IMR-90 (cell line): ENCODE measurements around the gene ELFN2. TPM values are rescaled to one million over a fixed set of nuclear protein-coding genes. Genes with fewer than 3 reads are reported as not detected.

Experiments used
- ATAC-seq: fragments of 200-7000 bp; cut with Tn5 transposase; 2 replicates; pipeline ENCODE4 v1.9.1; 2020; ENCODE audit warnings: low read depth, mild to moderate bottlenecking, moderate library complexity
- BruUV-seq: library from RNA; stranded (reverse); fragments of 400-500 nt; replicated peaks from 2 replicates; lab custom pipeline; 2021; lab: Mats Ljungman, UMichigan
- CTCF ChIA-PET: fragments of 300-600 bp; formaldehyde crosslinking; extraction: SDS; loops from one replicate; lab custom pipeline; 2021; ENCODE audit warnings: antibody characterized with exemption; lab: Yijun Ruan, JAX
- POLR2A ChIA-PET: fragments of 300-600 bp; sonication (Branson Sonifier 250); formaldehyde crosslinking; loops from one replicate; lab custom pipeline; 2022; ENCODE audit warnings: antibody characterized with exemption; ENCODE audit not compliant: unreplicated experiment; lab: Charles Lee
- DNase-seq: peaks from one replicate; pipeline ENCODE4 v3.0.0; 2013
- H2AFZ ChIP-seq: replicated peaks from 2 replicates; pipeline ENCODE3; 2013; ENCODE audit warnings: low read length, mild to moderate bottlenecking; ENCODE audit not compliant: poor library complexity
- H2AK5ac ChIP-seq: 2 replicates; pipeline ENCODE4 v1.6.1; 2013; ENCODE audit warnings: low read depth, low read length, inconsistent platforms
- H2AK9ac ChIP-seq: replicated peaks from 2 replicates; pipeline ENCODE3; 2013; ENCODE audit warnings: mild to moderate bottlenecking, low read depth, low read length, moderate library complexity; ENCODE audit not compliant: poor library complexity
- H2BK120ac ChIP-seq: 2 replicates; pipeline ENCODE4 v1.6.1; 2013; ENCODE audit warnings: low read depth, low read length, inconsistent platforms
- H2BK15ac ChIP-seq: 3 replicates; pipeline ENCODE4 v1.6.1; 2013; ENCODE audit warnings: low read depth, low read length, inconsistent platforms
- H2BK20ac ChIP-seq: 2 replicates; pipeline ENCODE4 v1.6.1; 2013; ENCODE audit warnings: low read depth, mild to moderate bottlenecking, inconsistent platforms, low read length, moderate library complexity
- H2BK5ac ChIP-seq: 2 replicates; pipeline ENCODE4 v1.6.1; 2013; ENCODE audit warnings: mild to moderate bottlenecking, low read depth, low read length, inconsistent platforms; ENCODE audit not compliant: poor library complexity, severe bottlenecking
- H3K14ac ChIP-seq: replicated peaks from 2 replicates; pipeline ENCODE4 v1.6.1; 2013; ENCODE audit warnings: low read depth, low read length, inconsistent platforms
- H3K18ac ChIP-seq: 2 replicates; pipeline ENCODE4 v1.6.1; 2013; ENCODE audit warnings: low read depth, low read length, control low read depth
- H3K23ac ChIP-seq: 2 replicates; pipeline ENCODE4 v1.6.1; 2013; ENCODE audit warnings: low read depth, low read length, inconsistent platforms
- H3K27ac ChIP-seq: 2 replicates; pipeline ENCODE4 v1.5.1; 2013; ENCODE audit warnings: mild to moderate bottlenecking, control low read depth, low read length; ENCODE audit not compliant: insufficient read depth
- H3K27me3 ChIP-seq: 2 replicates; pipeline ENCODE4 v1.6.1; 2013; ENCODE audit warnings: low read length; ENCODE audit not compliant: control insufficient read depth, insufficient read depth
- H3K36me3 ChIP-seq: 2 replicates; pipeline ENCODE4 v1.6.1; 2013; ENCODE audit warnings: low read length, mixed read lengths; ENCODE audit not compliant: control insufficient read depth, insufficient read depth
- H3K4ac ChIP-seq: 2 replicates; pipeline ENCODE4 v1.6.1; 2013; ENCODE audit warnings: low read depth, low read length, inconsistent platforms
- H3K4me1 ChIP-seq: 2 replicates; pipeline ENCODE4 v1.6.1; 2013; ENCODE audit warnings: low read length, mixed read lengths; ENCODE audit not compliant: control insufficient read depth, insufficient read depth
- H3K4me2 ChIP-seq: 2 replicates; pipeline ENCODE4 v1.6.1; 2013; ENCODE audit warnings: low read depth, mild to moderate bottlenecking, control low read depth, low read length, moderate library complexity
- H3K4me3 ChIP-seq: 2 replicates; pipeline ENCODE4 v1.5.1; 2013; ENCODE audit warnings: low read depth, mild to moderate bottlenecking, control low read depth, low read length, moderate library complexity; ENCODE audit not compliant: insufficient read depth
- H3K56ac ChIP-seq: 2 replicates; pipeline ENCODE4 v1.6.1; 2013; ENCODE audit warnings: low read length, inconsistent platforms; ENCODE audit not compliant: insufficient read depth; ENCODE audit errors: extremely low read depth
- H3K79me1 ChIP-seq, 2 experiments: 2 replicates each; pipeline ENCODE4 v1.6.1; 2013; ENCODE audit warnings: low read length in 2 of 2, inconsistent platforms in 1 of 2, low read depth in 1 of 2
- H3K9ac ChIP-seq: 2 replicates; pipeline ENCODE4 v1.6.1; 2013; ENCODE audit warnings: low read depth, low read length, control low read depth
- H3K9me1 ChIP-seq: 2 replicates; pipeline ENCODE4 v1.6.1; 2013; ENCODE audit warnings: low read length, inconsistent platforms; ENCODE audit not compliant: insufficient read depth
- H3K9me3 ChIP-seq: 2 replicates; pipeline ENCODE4 v1.6.1; 2013; ENCODE audit warnings: low read length; ENCODE audit not compliant: control insufficient read depth, insufficient read depth
- H4K20me1 ChIP-seq: 2 replicates; pipeline ENCODE4 v1.6.1; 2013; ENCODE audit warnings: low read length, inconsistent platforms; ENCODE audit not compliant: insufficient read depth
- H4K5ac ChIP-seq: 2 replicates; pipeline ENCODE4 v1.6.1; 2013; ENCODE audit warnings: mild to moderate bottlenecking, low read depth, low read length, control low read depth
- H4K8ac ChIP-seq, 2 experiments: 2 replicates each; pipeline ENCODE4 v1.6.1; 2013; ENCODE audit warnings: low read depth in 2 of 2, low read length in 2 of 2, control low read depth in 1 of 2, inconsistent platforms in 1 of 2
- H4K91ac ChIP-seq: 2 replicates; pipeline ENCODE4 v1.6.1; 2013; ENCODE audit warnings: low read depth, low read length, inconsistent platforms; ENCODE audit not compliant: insufficient read depth
- BHLHE40 ChIP-seq: fragments of 150-350 bp; IDR thresholded peaks from 2 replicates; pipeline ENCODE4 v1.6.1; 2016; ENCODE audit warnings: mild to moderate bottlenecking, low read depth, low read length
- CEBPB ChIP-seq: IDR thresholded peaks from 2 replicates; pipeline ENCODE4 v1.6.1; 2012; ENCODE audit warnings: low read depth, low read length, improper control_type of control experiment
- FOS ChIP-seq: fragments of 150-350 bp; IDR thresholded peaks from 2 replicates; pipeline ENCODE4 v1.6.1; 2016; ENCODE audit warnings: low read depth, low read length
- MAFK ChIP-seq: IDR thresholded peaks from 2 replicates; pipeline ENCODE4 v1.6.1; 2012; ENCODE audit warnings: low read depth, low read length, improper control_type of control experiment
- MAZ ChIP-seq: IDR thresholded peaks from 2 replicates; pipeline ENCODE4 v1.6.1; 2012; ENCODE audit warnings: low read depth, mild to moderate bottlenecking, low read length, improper control_type of control experiment, moderate library complexity, borderline replicate concordance
- MXI1 ChIP-seq: IDR thresholded peaks from 2 replicates; pipeline ENCODE4 v1.6.1; 2012; ENCODE audit warnings: low read depth, mild to moderate bottlenecking, low read length, moderate library complexity, borderline replicate concordance
- NFE2L2 ChIP-seq: fragments of 150-350 bp; IDR thresholded peaks from 2 replicates; pipeline ENCODE4 v1.6.1; 2016; ENCODE audit warnings: low read depth, mild to moderate bottlenecking, low read length
- POLR2A ChIP-seq: IDR thresholded peaks from 2 replicates; pipeline ENCODE4 v1.6.1; 2012; ENCODE audit warnings: mild to moderate bottlenecking, low read depth, low read length
- RAD21 ChIP-seq: IDR thresholded peaks from 2 replicates; pipeline ENCODE4 v1.6.1; 2012; ENCODE audit warnings: low read length, improper control_type of control experiment
- RCOR1 ChIP-seq: IDR thresholded peaks from 2 replicates; pipeline ENCODE4 v1.6.1; 2012; ENCODE audit warnings: mild to moderate bottlenecking, low read length, improper control_type of control experiment; ENCODE audit not compliant: insufficient replicate concordance
- RFX5 ChIP-seq: IDR thresholded peaks from 2 replicates; pipeline ENCODE4 v1.8.0; 2012; ENCODE audit warnings: low read depth, mild to moderate bottlenecking, low read length, moderate library complexity
- SMC3 ChIP-seq: fragments of 150-350 bp; IDR thresholded peaks from 2 replicates; pipeline ENCODE4 v1.6.1; 2016; ENCODE audit warnings: low read depth, mild to moderate bottlenecking, antibody characterized with exemption, low read length, moderate library complexity
- WGBS, 2 experiments: methylation state at CpG; one replicate each; pipeline versions ENCODE4 v1.1.5 to v1.1.7; 2013; ENCODE audit warnings: missing lambda C conversion rate in 2 of 2; ENCODE audit not compliant: insufficient read length in 1 of 2; ENCODE audit errors: extremely low coverage in 2 of 2; 5-methylcytosine and 5-hydroxymethylcytosine counted together
- dilution Hi-C: fragments of 300-500 bp; cut with HindIII; formaldehyde crosslinking; loops from one replicate; pipeline ENCODE4 v1.14.3; 2018; ENCODE audit warnings: low sequenced_read_pairs; ENCODE audit not compliant: unreplicated experiment
- in situ Hi-C: fragments of 300-500 bp; cut with MboI; formaldehyde crosslinking; loops from 3 replicates; pipeline ENCODE4 v1.14.3; 2019; ENCODE audit warnings: low sequenced_read_pairs, inconsistent platforms, mixed read lengths
- intact Hi-C: fragments of 100-400 bp; cut with micrococcal nuclease; formaldehyde crosslinking; loops from 2 replicates; pipeline ENCODE4 v1.10.0; 2022
- polyA plus RNA-seq, 3 experiments: library from polyadenylated mRNA; depleted of rRNA; stranded (reverse); fragments of >200 nt; gene quantifications; 2 replicates each; pipeline ENCODE4 v1.2.3, GENCODE V29; 2012; ENCODE audit warnings: low replicate concordance in 1 of 3
- total RNA-seq: library from RNA; depleted of rRNA; stranded (reverse); fragments of >200 nt; gene quantifications from 2 replicates; pipeline ENCODE4 v1.2.3, GENCODE V29; 2012
- TF ChIP-seq, protein P1 (sequence below): conservative IDR thresholded peaks from 2 replicates; pipeline ENCODE4 v1.5.1; 2012; ENCODE audit warnings: mild to moderate bottlenecking, low read depth, low read length, improper control_type of control experiment
- TF ChIP-seq, protein P2 (sequence below): fragments of 150-350 bp; IDR thresholded peaks from 2 replicates; pipeline ENCODE4 v1.6.1; 2017; ENCODE audit warnings: mild to moderate bottlenecking, antibody characterized with exemption, low read length, low read depth
- TF ChIP-seq, protein P3 (sequence below): fragments of 150-350 bp; IDR thresholded peaks from 2 replicates; pipeline ENCODE4 v1.6.1; 2016; ENCODE audit warnings: low read depth, mild to moderate bottlenecking, low read length, moderate library complexity, borderline replicate concordance

The ELFN2 gene
- total and polyA plus RNA-seq, 2 of the 4 experiments (the other 2 are of a cell fraction), result 0.72 to 5.0 TPM

DNA sequence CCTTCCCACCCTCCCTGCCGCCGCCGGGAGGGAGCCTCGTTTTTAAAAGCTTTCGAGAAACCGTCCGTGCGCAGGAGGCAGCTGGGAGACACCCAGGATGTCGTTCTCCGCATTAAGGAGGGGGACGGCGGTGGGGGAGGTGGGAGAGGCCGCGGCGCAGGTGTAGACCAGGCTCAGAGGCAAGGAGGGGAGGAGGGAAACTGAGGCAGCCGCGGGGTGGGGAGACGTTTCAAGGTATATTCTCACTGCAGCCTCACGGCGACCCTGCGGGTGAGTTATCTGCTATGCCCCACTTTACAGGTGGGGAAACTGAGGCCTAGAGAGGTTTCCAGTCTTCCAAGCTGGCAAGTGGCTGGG is 102.3 kb downstream of the ELFN2 start:
- H3K9ac ChIP-seq, result no peak overlapping the region
- H2BK15ac ChIP-seq, result peak overlapping the region; percentile 1; the same call in 1 of the 3 replicates
- no peak overlapping the region for H4K8ac ChIP-seq
- H4K5ac ChIP-seq, result no peak overlapping the region
- no peaks in the 10 kb centered on the region; the same call in 1 of the 2 replicates for H3K9me3 ChIP-seq
- TF ChIP-seq, protein P1, sequence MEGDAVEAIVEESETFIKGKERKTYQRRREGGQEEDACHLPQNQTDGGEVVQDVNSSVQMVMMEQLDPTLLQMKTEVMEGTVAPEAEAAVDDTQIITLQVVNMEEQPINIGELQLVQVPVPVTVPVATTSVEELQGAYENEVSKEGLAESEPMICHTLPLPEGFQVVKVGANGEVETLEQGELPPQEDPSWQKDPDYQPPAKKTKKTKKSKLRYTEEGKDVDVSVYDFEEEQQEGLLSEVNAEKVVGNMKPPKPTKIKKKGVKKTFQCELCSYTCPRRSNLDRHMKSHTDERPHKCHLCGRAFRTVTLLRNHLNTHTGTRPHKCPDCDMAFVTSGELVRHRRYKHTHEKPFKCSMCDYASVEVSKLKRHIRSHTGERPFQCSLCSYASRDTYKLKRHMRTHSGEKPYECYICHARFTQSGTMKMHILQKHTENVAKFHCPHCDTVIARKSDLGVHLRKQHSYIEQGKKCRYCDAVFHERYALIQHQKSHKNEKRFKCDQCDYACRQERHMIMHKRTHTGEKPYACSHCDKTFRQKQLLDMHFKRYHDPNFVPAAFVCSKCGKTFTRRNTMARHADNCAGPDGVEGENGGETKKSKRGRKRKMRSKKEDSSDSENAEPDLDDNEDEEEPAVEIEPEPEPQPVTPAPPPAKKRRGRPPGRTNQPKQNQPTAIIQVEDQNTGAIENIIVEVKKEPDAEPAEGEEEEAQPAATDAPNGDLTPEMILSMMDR, result no peak
- TF ChIP-seq NFE2L2, result no peak
- no peak for TF ChIP-seq SMC3
- no peak for TF ChIP-seq BHLHE40
- TF ChIP-seq, protein P2, sequence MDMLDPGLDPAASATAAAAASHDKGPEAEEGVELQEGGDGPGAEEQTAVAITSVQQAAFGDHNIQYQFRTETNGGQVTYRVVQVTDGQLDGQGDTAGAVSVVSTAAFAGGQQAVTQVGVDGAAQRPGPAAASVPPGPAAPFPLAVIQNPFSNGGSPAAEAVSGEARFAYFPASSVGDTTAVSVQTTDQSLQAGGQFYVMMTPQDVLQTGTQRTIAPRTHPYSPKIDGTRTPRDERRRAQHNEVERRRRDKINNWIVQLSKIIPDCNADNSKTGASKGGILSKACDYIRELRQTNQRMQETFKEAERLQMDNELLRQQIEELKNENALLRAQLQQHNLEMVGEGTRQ, result no peak
- no peak for TF ChIP-seq CEBPB
- TF ChIP-seq, protein P3, sequence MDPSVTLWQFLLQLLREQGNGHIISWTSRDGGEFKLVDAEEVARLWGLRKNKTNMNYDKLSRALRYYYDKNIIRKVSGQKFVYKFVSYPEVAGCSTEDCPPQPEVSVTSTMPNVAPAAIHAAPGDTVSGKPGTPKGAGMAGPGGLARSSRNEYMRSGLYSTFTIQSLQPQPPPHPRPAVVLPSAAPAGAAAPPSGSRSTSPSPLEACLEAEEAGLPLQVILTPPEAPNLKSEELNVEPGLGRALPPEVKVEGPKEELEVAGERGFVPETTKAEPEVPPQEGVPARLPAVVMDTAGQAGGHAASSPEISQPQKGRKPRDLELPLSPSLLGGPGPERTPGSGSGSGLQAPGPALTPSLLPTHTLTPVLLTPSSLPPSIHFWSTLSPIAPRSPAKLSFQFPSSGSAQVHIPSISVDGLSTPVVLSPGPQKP, result no peak
- TF ChIP-seq MAFK, result no peak
- TF ChIP-seq POLR2A, result no peak
- no peak for TF ChIP-seq MXI1
- no peak for TF ChIP-seq RAD21
- no peak for TF ChIP-seq MAZ
- no peak for TF ChIP-seq RFX5
- TF ChIP-seq FOS, result no peak
- no peak for TF ChIP-seq RCOR1
- H2BK120ac ChIP-seq, result peak overlapping the region; percentile 0; the same call in 1 of the 2 replicates
- peaks cover 7% of the 10 kb centered on the region for H3K4me1 ChIP-seq
- in situ Hi-C loops (no loop called here), dilution Hi-C loops (no loop called here), intact Hi-C loops (no loop called here)
- no CpG with 5 or more reads among the region's 21 CpGs for WGBS, 2 experiments
- no peaks in the 10 kb centered on the region for H3K79me1 ChIP-seq
- no TSS peak for BruUV-seq
- H2AK5ac ChIP-seq, result no peak overlapping the region; the same call in 1 of the 2 replicates
- DNase-seq, result no peak
- H3K4me2 ChIP-seq, result no peak overlapping the region; the same call in 1 of the 2 replicates
- H3K14ac ChIP-seq, result no peak overlapping the region
- H4K91ac ChIP-seq, result no peak overlapping the region
- no peaks in the 10 kb centered on the region for H3K36me3 ChIP-seq
- H3K18ac ChIP-seq, result no peak overlapping the region
- H3K4ac ChIP-seq, result no peak overlapping the region
- no peak overlapping the region for H2BK5ac ChIP-seq
- ChIA-PET POLR2A (no interaction called here), CTCF (interaction anchor here (0.7 kb wide), 1 partner anchor 1526 kb away, joined by 8 read pairs; no protein-coding TSS in a partner anchor)
- no peak overlapping the region for H3K4me3 ChIP-seq
- H2BK20ac ChIP-seq, result no peak overlapping the region
- peak overlapping the region; percentile 83 for H2AFZ ChIP-seq
- no peak overlapping the region for H3K27ac ChIP-seq
- peaks cover 11% of the 10 kb centered on the region for H3K9me1 ChIP-seq
- no peaks in the 10 kb centered on the region for H4K20me1 ChIP-seq
- no peak overlapping the region for H3K56ac ChIP-seq
- H3K27me3 ChIP-seq, result peaks cover 8% of the 10 kb centered on the region; the same call in 1 of the 2 replicates
- ATAC-seq, result no peak
- H3K23ac ChIP-seq, result no peak overlapping the region
- no peak overlapping the region for H2AK9ac ChIP-seq
